ENCODE measurements around the gene HEPACAM. TPM values are rescaled to one million over a fixed set of nuclear protein-coding genes. Genes with fewer than 3 reads are reported as not detected.

The HEPACAM gene
- total and polyA plus RNA-seq, 2 donors (not counting 3 experiments of a cell fraction or from before 2014, with no cell fraction given) = not detected

DNA sequence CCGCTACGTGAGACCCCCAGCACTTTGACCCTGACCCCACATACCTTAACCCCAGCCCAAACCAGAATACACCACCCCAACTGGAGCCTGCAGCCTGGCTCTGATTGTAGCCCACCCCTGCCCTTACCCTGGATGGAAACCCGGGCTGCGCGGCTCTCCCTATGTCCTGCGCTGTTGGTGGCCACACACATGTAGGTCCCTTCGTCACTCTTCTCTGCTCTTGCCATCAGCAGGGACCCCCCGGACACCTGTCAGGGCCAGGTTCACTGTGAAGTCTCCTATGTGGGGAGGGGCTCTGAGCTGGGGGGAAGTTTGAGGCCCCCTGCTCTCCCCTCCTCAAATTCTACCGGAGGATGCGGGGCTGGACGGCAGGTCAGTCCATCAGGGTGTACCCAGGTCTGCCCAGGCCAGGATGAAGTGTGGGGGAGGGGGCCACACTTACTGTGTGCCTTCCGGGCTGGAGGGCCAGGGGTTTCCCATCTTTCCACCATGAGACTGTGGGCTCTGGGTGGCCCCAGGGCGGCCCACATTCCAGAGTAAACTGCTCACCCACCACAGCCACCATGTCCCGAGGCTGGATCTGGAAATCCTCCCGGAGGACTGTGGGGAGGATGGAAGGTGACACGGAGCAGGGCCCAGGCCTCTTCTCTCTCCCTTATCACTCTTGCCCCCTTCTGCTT lies 39.6 kb downstream of the HEPACAM start:
- TF ChIP-seq POLR2A (IDR thresholded peaks at IDR 0.05; ENCODE audit: low read depth, low read length) = no peak
- TF ChIP-seq JUN (IDR thresholded peaks at IDR 0.05; ENCODE audit: borderline replicate concordance, insufficient read depth, insufficient read length, low read depth) = no peak
- TF ChIP-seq, protein P1, sequence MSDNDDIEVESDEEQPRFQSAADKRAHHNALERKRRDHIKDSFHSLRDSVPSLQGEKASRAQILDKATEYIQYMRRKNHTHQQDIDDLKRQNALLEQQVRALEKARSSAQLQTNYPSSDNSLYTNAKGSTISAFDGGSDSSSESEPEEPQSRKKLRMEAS (IDR thresholded peaks at IDR 0.05; ENCODE audit: insufficient read depth, insufficient read length) = no peak
- TF ChIP-seq MYC (IDR thresholded peaks at IDR 0.05; ENCODE audit: low read depth, low read length) = no peak
- TF ChIP-seq EZH2 (IDR thresholded peaks at IDR 0.05; ENCODE audit: borderline replicate concordance, low read depth, low read length, severe bottlenecking) = no peak
- TF ChIP-seq, protein P2, sequence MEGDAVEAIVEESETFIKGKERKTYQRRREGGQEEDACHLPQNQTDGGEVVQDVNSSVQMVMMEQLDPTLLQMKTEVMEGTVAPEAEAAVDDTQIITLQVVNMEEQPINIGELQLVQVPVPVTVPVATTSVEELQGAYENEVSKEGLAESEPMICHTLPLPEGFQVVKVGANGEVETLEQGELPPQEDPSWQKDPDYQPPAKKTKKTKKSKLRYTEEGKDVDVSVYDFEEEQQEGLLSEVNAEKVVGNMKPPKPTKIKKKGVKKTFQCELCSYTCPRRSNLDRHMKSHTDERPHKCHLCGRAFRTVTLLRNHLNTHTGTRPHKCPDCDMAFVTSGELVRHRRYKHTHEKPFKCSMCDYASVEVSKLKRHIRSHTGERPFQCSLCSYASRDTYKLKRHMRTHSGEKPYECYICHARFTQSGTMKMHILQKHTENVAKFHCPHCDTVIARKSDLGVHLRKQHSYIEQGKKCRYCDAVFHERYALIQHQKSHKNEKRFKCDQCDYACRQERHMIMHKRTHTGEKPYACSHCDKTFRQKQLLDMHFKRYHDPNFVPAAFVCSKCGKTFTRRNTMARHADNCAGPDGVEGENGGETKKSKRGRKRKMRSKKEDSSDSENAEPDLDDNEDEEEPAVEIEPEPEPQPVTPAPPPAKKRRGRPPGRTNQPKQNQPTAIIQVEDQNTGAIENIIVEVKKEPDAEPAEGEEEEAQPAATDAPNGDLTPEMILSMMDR (IDR thresholded peaks at IDR 0.05; ENCODE audit: extremely low read depth in 1 of 2, insufficient read depth in 1 of 2, low read depth in 1 of 2, low read length in 2 of 2) = no peak
- no peak for TF ChIP-seq POLR2AphosphoS5 (IDR thresholded peaks at IDR 0.05; ENCODE audit: insufficient read depth, low read depth, low read length)
- TF ChIP-seq GATA2 (IDR thresholded peaks at IDR 0.05; ENCODE audit: insufficient read depth, insufficient read length, low read depth, low read length) = no peak
- no peak for TF ChIP-seq FOS (IDR thresholded peaks at IDR 0.05; ENCODE audit: borderline replicate concordance, insufficient read depth, low read length)
- FAIRE-seq (no peak), DNase-seq (ENCODE audit: low read depth, low spot score) (no peak)
- Histone ChIP-seq H3K9me3 (replicated peaks; ENCODE audit: control insufficient read depth, insufficient read depth, low read length) (no peaks in the 10 kb centered on the region), H2AFZ (ENCODE audit: low read depth, low read length) (no peak overlapping the region), H3K4me1 (ENCODE audit: control insufficient read depth, extremely low read depth, insufficient read depth, low read length) (peaks cover 75% of the 10 kb centered on the region), H3K9ac (replicated peaks; ENCODE audit: extremely low read depth, insufficient read depth, low read length) (peak overlapping the region; percentile 88), H3K27me3 (ENCODE audit: control insufficient read depth in 2 of 2, insufficient read depth in 2 of 2, low read length in 2 of 2) (no peaks in the 10 kb centered on the region), H3K27ac (ENCODE audit: insufficient read depth, low read depth, low read length) (peak overlapping the region; percentile 95), H3K4me3 (replicated peaks in 1 of 3; ENCODE audit: insufficient read depth in 1 of 3, low read depth in 1 of 3, low read length in 3 of 3) (peak overlapping the region; percentile 76 to 89 (median 88)), H3K9me1 (replicated peaks; ENCODE audit: control insufficient read depth, extremely low read depth, insufficient read depth, low read length) (no peaks in the 10 kb centered on the region), H3K79me2 (ENCODE audit: control insufficient read depth, insufficient read depth, low read length) (peaks cover 66% of the 10 kb centered on the region), H3K4me2 (ENCODE audit: insufficient read depth, low read length) (peak overlapping the region; percentile 78), H3K36me3 (ENCODE audit: control insufficient read depth in 2 of 2, extremely low read depth in 1 of 2, insufficient read depth in 2 of 2, low read length in 2 of 2) (peaks cover 28 to 38% of the 10 kb centered on the region in 2 experiments), H4K20me1 (replicated peaks; ENCODE audit: control insufficient read depth, extremely low read depth, insufficient read depth, low read length) (no peaks in the 10 kb centered on the region)
- no TSS peak for BruUV-seq (replicated peaks)
- intact Hi-C loops (cut with micrococcal nuclease) (loop anchor here (5.0 to 10.0 kb wide), 4 partner anchors 141 to 1834 kb away; partner anchors contain the start of genes HSPA8 and STT3A), dilution Hi-C loops (cut with MboI; ENCODE audit: extremely low pct_ligation_motif_present, low sequenced_read_pairs) (no loop called here)
- POLR2A ChIA-PET = interaction anchor here (0.9 to 4.2 kb wide), 7 partner anchors 9 to 24 kb away, joined by 3 to 39 read pairs (median 6); no protein-coding TSS in a partner anchor
- CTCF ChIA-PET = interaction anchor here (1.1 to 5.7 kb wide), 9 partner anchors 14 to 58 kb away, joined by 3 to 70 read pairs (median 7); partner anchors contain the start of genes CCDC15 and HEPN1

Data from endothelial cell of umbilical vein (primary cell).